ENCODE measurements around the gene MAGEB3. TPM values are rescaled to one million over a fixed set of nuclear protein-coding genes. Genes with fewer than 3 reads are reported as not detected.

The MAGEB3 gene
- total RNA-seq, 1 experiment from 2014 or later, result not detected

DNA sequence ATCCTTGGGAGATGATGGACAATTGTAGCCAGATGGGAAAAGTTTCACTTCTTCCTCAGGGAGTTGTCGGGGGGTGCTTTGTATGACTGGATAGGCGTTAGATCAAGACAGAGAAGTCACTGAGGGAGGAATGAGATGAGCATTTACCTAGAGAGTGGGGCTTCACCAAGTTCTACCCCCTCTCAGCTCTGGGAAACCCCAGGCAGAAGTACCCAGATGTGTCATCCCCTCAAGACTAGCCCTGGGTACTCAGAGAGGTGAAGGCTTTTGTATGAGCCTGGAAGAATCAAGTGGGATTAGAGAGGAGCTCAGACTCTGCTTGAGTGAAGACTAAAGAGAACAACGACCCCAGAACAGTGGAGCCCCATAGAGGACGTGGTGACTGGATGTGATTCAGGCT, 18.4 kb downstream of the MAGEB3 start:
- Histone ChIP-seq H3K36me3 (ENCODE audit: control insufficient read depth in 1 of 2, insufficient read depth in 2 of 2, low read length in 2 of 2) (no peaks in the 10 kb centered on the region), H3K4me3 (replicated peaks in 1 of 2; ENCODE audit: low read depth in 1 of 2, low read length in 2 of 2) (no peak overlapping the region), H3K9me3 (ENCODE audit: control insufficient read depth in 1 of 2, insufficient read depth in 1 of 2, low read depth in 1 of 2, low read length in 2 of 2) (no peaks in the 10 kb centered on the region), H3K9me2 (ENCODE audit: insufficient read depth) (no peaks in the 10 kb centered on the region), H3K4me1 (ENCODE audit: control insufficient read depth in 1 of 2, insufficient read depth in 2 of 2, low read length in 2 of 2) (no peaks in the 10 kb centered on the region), H3K79me2 (ENCODE audit: insufficient read depth, low read length) (no peaks in the 10 kb centered on the region), H4K20me1 (ENCODE audit: insufficient read depth) (no peaks in the 10 kb centered on the region), H3K27ac (ENCODE audit: low read depth, low read length) (no peak overlapping the region), H3K9ac (ENCODE audit: low read length) (no peak overlapping the region), H3K27me3 (ENCODE audit: insufficient read depth, low read length) (no peaks in the 10 kb centered on the region), H3K4me2 (ENCODE audit: low read length) (no peak overlapping the region), H2AFZ (ENCODE audit: low read depth, low read length, poor library complexity, severe bottlenecking) (no peak overlapping the region)
- CTCF ChIA-PET, result no interaction called here
- BruUV-seq (replicated peaks), result no TSS peak
- intact Hi-C loops (cut with micrococcal nuclease), result no loop called here
- ATAC-seq (no peak), DNase-seq (ENCODE audit: low read depth, low spot score) (no peak)
- TF ChIP-seq CEBPB (IDR thresholded peaks at IDR 0.05; ENCODE audit: low read depth) (no peak), CBX3 (IDR thresholded peaks at IDR 0.05; ENCODE audit: low read depth) (no peak), YY1 (IDR thresholded peaks at IDR 0.05; ENCODE audit: extremely low read depth, insufficient replicate concordance, low read depth, low read length) (no peak), TCF7L2 (IDR thresholded peaks at IDR 0.05; ENCODE audit: borderline replicate concordance, extremely low read depth, insufficient read depth, insufficient read length) (no peak), EZH2phosphoT487 (IDR thresholded peaks at IDR 0.05; ENCODE audit: borderline replicate concordance) (no peak), RAD21 (IDR thresholded peaks at IDR 0.05; ENCODE audit: low read depth) (no peak), POLR2A (IDR thresholded peaks at IDR 0.05; ENCODE audit: borderline replicate concordance, extremely low read depth, insufficient read depth, insufficient read length) (no peak), EZH2 (IDR thresholded peaks at IDR 0.05) (no peak)
- TF ChIP-seq, protein P1, sequence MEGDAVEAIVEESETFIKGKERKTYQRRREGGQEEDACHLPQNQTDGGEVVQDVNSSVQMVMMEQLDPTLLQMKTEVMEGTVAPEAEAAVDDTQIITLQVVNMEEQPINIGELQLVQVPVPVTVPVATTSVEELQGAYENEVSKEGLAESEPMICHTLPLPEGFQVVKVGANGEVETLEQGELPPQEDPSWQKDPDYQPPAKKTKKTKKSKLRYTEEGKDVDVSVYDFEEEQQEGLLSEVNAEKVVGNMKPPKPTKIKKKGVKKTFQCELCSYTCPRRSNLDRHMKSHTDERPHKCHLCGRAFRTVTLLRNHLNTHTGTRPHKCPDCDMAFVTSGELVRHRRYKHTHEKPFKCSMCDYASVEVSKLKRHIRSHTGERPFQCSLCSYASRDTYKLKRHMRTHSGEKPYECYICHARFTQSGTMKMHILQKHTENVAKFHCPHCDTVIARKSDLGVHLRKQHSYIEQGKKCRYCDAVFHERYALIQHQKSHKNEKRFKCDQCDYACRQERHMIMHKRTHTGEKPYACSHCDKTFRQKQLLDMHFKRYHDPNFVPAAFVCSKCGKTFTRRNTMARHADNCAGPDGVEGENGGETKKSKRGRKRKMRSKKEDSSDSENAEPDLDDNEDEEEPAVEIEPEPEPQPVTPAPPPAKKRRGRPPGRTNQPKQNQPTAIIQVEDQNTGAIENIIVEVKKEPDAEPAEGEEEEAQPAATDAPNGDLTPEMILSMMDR (IDR thresholded peaks at IDR 0.05 in 2 of 3, conservative IDR thresholded peaks at IDR 0.05 in 1 of 3; ENCODE audit: borderline replicate concordance in 1 of 3, insufficient read depth in 1 of 3, low read depth in 2 of 3, low read length in 2 of 3), result no peak
- TF ChIP-seq, protein P2, sequence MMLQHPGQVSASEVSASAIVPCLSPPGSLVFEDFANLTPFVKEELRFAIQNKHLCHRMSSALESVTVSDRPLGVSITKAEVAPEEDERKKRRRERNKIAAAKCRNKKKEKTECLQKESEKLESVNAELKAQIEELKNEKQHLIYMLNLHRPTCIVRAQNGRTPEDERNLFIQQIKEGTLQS (IDR thresholded peaks at IDR 0.05), result no peak
- POLR2A ChIA-PET, result no interaction called here
- RAD21 ChIA-PET (ENCODE audit: low non-redundant PET in 1 of 2, low total read pairs in 2 of 2, uncharacterized antibody in 2 of 2, unreplicated experiment in 2 of 2), result no interaction called here
